ENCODE data around the gene APOL3.

GRCh38 chr22:36143956-36144355 lies 16.6 kb downstream of the APOL3 start:
- TF ChIP-seq CTCF (IDR thresholded peaks at IDR 0.05), result no peak
- no peak for TF ChIP-seq NFIC (IDR thresholded peaks at IDR 0.05; ENCODE audit: borderline replicate concordance)
- no peak for TF ChIP-seq ZBTB33 (IDR thresholded peaks at IDR 0.05; ENCODE audit: borderline replicate concordance, low read depth)
- no peak for TF ChIP-seq REST (IDR thresholded peaks at IDR 0.05; ENCODE audit: low read depth, low read length)
- no peak for TF ChIP-seq RFX5 (IDR thresholded peaks at IDR 0.05; ENCODE audit: low read length)
- TF ChIP-seq MAX (IDR thresholded peaks at IDR 0.05; ENCODE audit: low read depth), result no peak
- TF ChIP-seq ELF1 (IDR thresholded peaks at IDR 0.05), result no peak
- no peak for TF ChIP-seq TCF12 (IDR thresholded peaks at IDR 0.05)
- TF ChIP-seq EP300 (IDR thresholded peaks at IDR 0.05; ENCODE audit: borderline replicate concordance in 1 of 2, low read depth in 1 of 2, low read length in 1 of 2), result no peak
- no peak for TF ChIP-seq JUND (IDR thresholded peaks at IDR 0.05)
- TF ChIP-seq FOXJ3 (CRISPR knock-in tag; IDR thresholded peaks at IDR 0.05), result no peak
- TF ChIP-seq RCOR1 (IDR thresholded peaks at IDR 0.05; ENCODE audit: low read length), result no peak
- no peak for TF ChIP-seq YY1 (IDR thresholded peaks at IDR 0.05; ENCODE audit: low read depth)

All from SK-N-SH (cell line).